ENCODE measurements around the gene SMARCA1.

DNA sequence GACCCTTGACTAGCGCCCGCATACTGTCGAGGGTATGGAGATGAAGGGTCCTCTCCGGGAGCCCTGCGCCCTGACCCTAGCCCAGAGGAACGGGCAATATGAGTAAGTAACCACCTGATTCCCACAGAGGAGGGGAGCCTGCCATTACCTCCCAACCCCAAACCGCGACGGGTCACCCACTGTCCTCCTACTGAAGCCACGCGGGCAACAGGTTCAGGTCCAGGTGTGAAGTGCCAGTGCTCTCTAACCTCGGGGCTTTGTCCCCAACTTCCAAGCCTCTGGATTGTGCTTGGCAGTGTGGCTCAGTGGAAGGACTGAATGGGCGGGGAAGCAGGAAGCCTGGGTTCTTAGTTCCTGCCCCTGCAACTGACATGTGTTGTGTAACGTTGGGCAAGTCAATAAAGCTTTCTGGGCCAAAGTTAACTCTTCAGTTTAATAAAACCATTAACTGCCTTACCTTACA is 17.5 kb upstream of the SMARCA1 start:
- no peak for TF ChIP-seq POLR2A (IDR thresholded peaks at IDR 0.05)
- no peak for TF ChIP-seq POLR2AphosphoS5 (IDR thresholded peaks at IDR 0.05; ENCODE audit: insufficient read depth in 1 of 2, low read depth in 1 of 2)
- TF ChIP-seq, protein P1, sequence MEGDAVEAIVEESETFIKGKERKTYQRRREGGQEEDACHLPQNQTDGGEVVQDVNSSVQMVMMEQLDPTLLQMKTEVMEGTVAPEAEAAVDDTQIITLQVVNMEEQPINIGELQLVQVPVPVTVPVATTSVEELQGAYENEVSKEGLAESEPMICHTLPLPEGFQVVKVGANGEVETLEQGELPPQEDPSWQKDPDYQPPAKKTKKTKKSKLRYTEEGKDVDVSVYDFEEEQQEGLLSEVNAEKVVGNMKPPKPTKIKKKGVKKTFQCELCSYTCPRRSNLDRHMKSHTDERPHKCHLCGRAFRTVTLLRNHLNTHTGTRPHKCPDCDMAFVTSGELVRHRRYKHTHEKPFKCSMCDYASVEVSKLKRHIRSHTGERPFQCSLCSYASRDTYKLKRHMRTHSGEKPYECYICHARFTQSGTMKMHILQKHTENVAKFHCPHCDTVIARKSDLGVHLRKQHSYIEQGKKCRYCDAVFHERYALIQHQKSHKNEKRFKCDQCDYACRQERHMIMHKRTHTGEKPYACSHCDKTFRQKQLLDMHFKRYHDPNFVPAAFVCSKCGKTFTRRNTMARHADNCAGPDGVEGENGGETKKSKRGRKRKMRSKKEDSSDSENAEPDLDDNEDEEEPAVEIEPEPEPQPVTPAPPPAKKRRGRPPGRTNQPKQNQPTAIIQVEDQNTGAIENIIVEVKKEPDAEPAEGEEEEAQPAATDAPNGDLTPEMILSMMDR (IDR thresholded peaks at IDR 0.05) = no peak

All from vagina (tissue), 2 donors.